Endothelial cell (in vitro differentiated cells): ENCODE data around the gene SH3RF3. TPM values are rescaled to one million over a fixed set of nuclear protein-coding genes. Genes with fewer than 3 reads are reported as not detected.

Source experiments
- DNase-seq: peaks from one replicate; pipeline ENCODE4 v3.0.0; 2021; ENCODE audit warnings: low spot score
- H3K27ac Mint-ChIP-seq: one replicate; pipeline ENCODE4 v1.8.0; 2021; ENCODE audit warnings: mixed read lengths, inconsistent platforms; ENCODE audit not compliant: unreplicated experiment
- H3K27me3 Mint-ChIP-seq: one replicate; pipeline ENCODE4 v1.8.0; 2021; ENCODE audit warnings: mild to moderate bottlenecking, moderate library complexity, mixed read lengths, inconsistent platforms; ENCODE audit not compliant: unreplicated experiment
- H3K36me3 Mint-ChIP-seq: one replicate; pipeline ENCODE4 v1.8.0; 2021; ENCODE audit warnings: mild to moderate bottlenecking, low read depth, mixed read lengths, inconsistent platforms; ENCODE audit not compliant: unreplicated experiment
- H3K4me1 Mint-ChIP-seq: one replicate; pipeline ENCODE4 v1.8.0; 2021; ENCODE audit warnings: mild to moderate bottlenecking, mixed read lengths, inconsistent platforms; ENCODE audit not compliant: unreplicated experiment
- H3K4me3 Mint-ChIP-seq: one replicate; pipeline ENCODE4 v1.8.0; 2021; ENCODE audit warnings: mild to moderate bottlenecking, mixed read lengths, inconsistent platforms; ENCODE audit not compliant: unreplicated experiment
- H3K9me3 Mint-ChIP-seq: one replicate; pipeline ENCODE4 v1.8.0; 2021; ENCODE audit warnings: mixed read lengths, inconsistent platforms; ENCODE audit not compliant: unreplicated experiment
- CTCF ChIP-seq: fragments of 200-600 bp; sonication (generic); IDR thresholded peaks from one replicate; pipeline ENCODE4 v1.5.0; 2021; ENCODE audit warnings: antibody characterized with exemption; ENCODE audit not compliant: unreplicated experiment
- total RNA-seq: library from RNA; stranded (reverse); fragmentation: NEBNext Ultra II Directional; extraction: Animal tissue kit (Norgen Biotek cat#: 25700); gene quantifications from one replicate; pipeline ENCODE4 v1.2.1, GENCODE V29; 2021; ENCODE audit not compliant: unreplicated experiment

The SH3RF3 gene
- total RNA-seq, 1 donor from 2014 or later, result 12.8 TPM

GRCh38 chr2:109295781-109296117 is 166.7 kb downstream of the SH3RF3 start:
- no peak for TF ChIP-seq CTCF
- Mint-ChIP-seq H3K27me3 (peaks cover 2% of the 10 kb centered on the region), H3K27ac (no peak overlapping the region), H3K36me3 (peaks cover 4% of the 10 kb centered on the region), H3K9me3 (no peaks in the 10 kb centered on the region), H3K4me1 (peaks cover 16% of the 10 kb centered on the region), H3K4me3 (no peak overlapping the region)
- no peak for DNase-seq

DNA sequence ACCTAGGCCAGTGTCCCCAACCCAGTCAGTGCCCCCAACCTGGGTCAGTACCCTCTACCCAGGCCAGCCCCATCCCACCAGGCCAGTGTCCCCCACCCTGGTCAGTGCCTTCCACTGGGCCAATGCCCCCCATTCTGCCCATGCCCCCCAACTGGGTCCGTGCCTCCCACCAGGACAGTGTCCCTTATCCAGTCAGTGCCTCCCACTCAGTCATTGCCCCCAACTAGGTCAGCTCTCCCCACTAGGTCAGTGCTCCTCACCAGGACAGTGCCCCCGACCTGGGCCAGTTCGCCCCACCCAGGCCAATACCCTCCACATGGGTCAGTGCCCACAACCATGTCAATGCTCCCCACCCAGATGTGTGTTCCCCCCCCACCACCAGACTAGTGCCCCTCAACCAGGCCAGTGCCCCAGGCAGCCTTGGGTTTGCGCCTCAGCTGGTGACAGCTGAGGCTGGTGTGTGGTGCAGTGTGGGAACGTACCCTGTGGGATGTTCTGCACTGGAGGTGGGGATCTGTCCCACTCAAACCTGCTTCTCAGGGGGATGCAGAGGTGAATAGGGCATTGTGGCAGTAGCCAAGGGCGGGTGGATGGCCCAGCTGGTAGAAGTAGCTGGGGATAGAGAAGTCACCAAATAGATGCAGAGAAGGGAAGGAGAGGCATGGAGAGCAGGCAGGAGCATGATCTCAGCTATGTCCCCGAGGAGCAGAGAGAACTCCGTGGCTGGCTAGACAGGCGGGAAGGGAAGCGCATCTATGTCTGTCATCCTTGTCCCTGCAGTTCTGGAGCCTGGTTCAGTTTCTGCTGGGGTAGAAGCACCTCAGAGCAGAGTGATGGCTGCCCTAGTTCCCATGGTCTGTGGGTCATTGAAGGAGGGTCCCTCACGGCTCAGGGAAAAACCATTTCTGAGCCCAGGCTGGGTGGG is 168.8 kb downstream of the SH3RF3 start:
- Mint-ChIP-seq H3K27ac (no peak overlapping the region), H3K9me3 (no peaks in the 10 kb centered on the region), H3K4me3 (no peak overlapping the region), H3K27me3 (peaks cover 4% of the 10 kb centered on the region), H3K4me1 (peaks cover 16% of the 10 kb centered on the region), H3K36me3 (peaks cover 4% of the 10 kb centered on the region)
- no peak for DNase-seq
- no peak for TF ChIP-seq CTCF

DNA sequence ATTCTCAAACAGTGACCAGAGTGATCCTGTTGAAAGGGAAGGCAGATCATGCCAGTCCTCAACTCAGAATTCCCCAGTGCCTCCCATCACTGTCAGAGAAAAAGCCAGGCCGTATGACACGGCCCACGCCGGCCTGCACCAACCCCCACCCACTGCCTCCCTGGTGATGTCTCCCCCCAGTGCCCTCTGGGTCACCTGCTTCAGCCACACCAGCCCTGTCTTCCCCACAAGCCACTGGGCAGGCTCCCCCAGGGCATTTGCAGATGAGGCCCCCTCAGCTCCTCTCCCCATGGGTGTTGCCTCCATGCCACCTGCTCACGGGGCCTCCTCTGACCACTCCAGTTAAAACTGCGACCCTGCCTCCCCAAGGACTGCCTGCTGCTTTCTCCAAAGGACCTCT is 169.8 kb downstream of the SH3RF3 start:
- H3K27ac Mint-ChIP-seq, result no peak overlapping the region
- peaks cover 4% of the 10 kb centered on the region for H3K27me3 Mint-ChIP-seq
- no peaks in the 10 kb centered on the region for H3K9me3 Mint-ChIP-seq
- no peak for TF ChIP-seq CTCF
- peaks cover 16% of the 10 kb centered on the region for H3K4me1 Mint-ChIP-seq
- H3K4me3 Mint-ChIP-seq, result no peak overlapping the region
- H3K36me3 Mint-ChIP-seq, result peaks cover 3% of the 10 kb centered on the region
- DNase-seq, result no peak

GRCh38 chr2:109299536-109299935 is 170.5 kb downstream of the SH3RF3 start:
- no peak for TF ChIP-seq CTCF
- H3K4me1 Mint-ChIP-seq, result peaks cover 20% of the 10 kb centered on the region
- no peaks in the 10 kb centered on the region for H3K36me3 Mint-ChIP-seq
- H3K27ac Mint-ChIP-seq, result no peak overlapping the region
- no peak overlapping the region for H3K4me3 Mint-ChIP-seq
- DNase-seq, result no peak
- H3K27me3 Mint-ChIP-seq, result peaks cover 4% of the 10 kb centered on the region
- H3K9me3 Mint-ChIP-seq, result no peaks in the 10 kb centered on the region

GRCh38 chr2:109300582-109300981 is 171.6 kb downstream of the SH3RF3 start:
- Mint-ChIP-seq H3K36me3 (no peaks in the 10 kb centered on the region), H3K4me1 (peaks cover 28% of the 10 kb centered on the region), H3K27me3 (peaks cover 6% of the 10 kb centered on the region), H3K9me3 (no peaks in the 10 kb centered on the region), H3K27ac (no peak overlapping the region), H3K4me3 (no peak overlapping the region)
- TF ChIP-seq CTCF, result no peak
- no peak for DNase-seq
